GM12878 (cell line): Measurements from ENCODE around the gene C1orf174.

Experiments used
- CEBPB ChIP-seq, 2 experiments: fragments of 150-350 bp in 1 of 2; IDR thresholded peaks; 2 replicates each; pipeline ENCODE4 v1.6.1; 2012 to 2014; ENCODE audit warnings: low read depth in 2 of 2, low read length in 2 of 2, borderline replicate concordance in 1 of 2, inconsistent platforms in 1 of 2
- MTA3 ChIP-seq: IDR thresholded peaks from 2 replicates; pipeline ENCODE4 v1.6.1; 2012; ENCODE audit warnings: low read length, inconsistent platforms, borderline replicate concordance
- NRF1 ChIP-seq: conservative IDR thresholded peaks from 2 replicates; pipeline ENCODE4 v1.6.1; 2011; ENCODE audit warnings: mild to moderate bottlenecking, low read depth, low read length, improper control_type of control experiment

DNA sequence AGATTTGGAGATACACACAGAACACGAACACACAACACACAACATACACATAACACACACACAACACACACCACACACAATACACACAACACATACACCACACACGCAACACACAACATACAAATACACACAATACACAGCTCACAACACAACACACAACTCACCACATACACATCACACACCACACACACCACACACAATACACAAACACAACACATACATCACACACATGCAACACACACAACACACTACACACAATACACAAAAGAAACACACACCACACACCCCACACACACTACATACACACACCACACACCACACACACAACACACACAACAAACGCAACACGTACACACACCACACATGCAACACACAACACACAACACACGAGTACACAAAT, 29.1 kb upstream of the C1orf174 start:
- TF ChIP-seq CEBPB (IDR thresholded peaks at IDR 0.05; ENCODE audit: borderline replicate concordance in 1 of 2, low read depth in 2 of 2, low read length in 2 of 2) (no peak), MTA3 (no peak), NRF1 (no peak)
